Prostate gland (tissue), 2 donors: ENCODE data around the gene DLGAP1. TPM values are rescaled to one million over a fixed set of nuclear protein-coding genes. Genes with fewer than 3 reads are reported as not detected.

ENCODE experiments used
- DNase-seq: peaks from one replicate; pipeline ENCODE4 v3.0.0-alpha.2; 2019; ENCODE audit warnings: low spot score
- H3K27ac ChIP-seq, 2 donors: fragments of 200-600 bp; sonication (generic); 2 replicates each; pipeline ENCODE4 v1.5.1; 2017 to 2019
- H3K27me3 ChIP-seq: fragments of 200-600 bp; sonication (generic); replicated peaks from 2 replicates; pipeline ENCODE4 v1.5.1; 2019; ENCODE audit not compliant: insufficient read depth
- H3K36me3 ChIP-seq, 2 donors: fragments of 200-600 bp; sonication (generic); 1 replicate in 1 of 2; 2 replicates in 1 of 2; pipeline versions ENCODE4 v1.5.1 to v1.8.1; 2017 to 2019
- H3K4me1 ChIP-seq: fragments of 200-600 bp; sonication (generic); replicated peaks from 2 replicates; pipeline ENCODE4 v1.5.1; 2019
- H3K4me3 ChIP-seq, 2 donors: fragments of 200-600 bp; sonication (generic); 2 replicates each; pipeline ENCODE4 v1.5.1; 2017 to 2019
- H3K9me3 ChIP-seq: fragments of 200-600 bp; sonication (generic); 2 replicates; pipeline ENCODE4 v1.5.1; 2017
- POLR2A ChIP-seq: fragments of 450-650 bp; IDR thresholded peaks from one replicate; pipeline ENCODE4 v1.6.1; 2016; ENCODE audit warnings: antibody characterized with exemption, mild to moderate bottlenecking
- POLR2AphosphoS5 ChIP-seq: sonication (generic); formaldehyde crosslinking; IDR thresholded peaks from one replicate; pipeline ENCODE4 v1.6.1; 2017; ENCODE audit warnings: antibody characterized with exemption
- WGBS: methylation state at CpG from one replicate; pipeline ENCODE4 v1.1.5; 2018; 5-methylcytosine and 5-hydroxymethylcytosine counted together
- intact Hi-C: fragments of 100-400 bp; cut with DNase I; formaldehyde crosslinking; loops from one replicate; pipeline ENCODE4 v1.14.2; 2022
- total RNA-seq, 2 donors: library from RNA; depleted of rRNA; stranded (reverse); fragments of >200 nt; gene quantifications; one replicate each; pipeline ENCODE4 v1.1.0, GENCODE V29; 2016
- TF ChIP-seq, protein P1 (sequence below), 4 experiments: fragments of 200-600 bp in 2 of 4; fragments of 450-650 bp in 2 of 4; sonication (generic) in 2 of 4; IDR thresholded peaks; 1 replicate in 3 of 4; 2 replicates in 1 of 4; pipeline ENCODE4 v1.5.1; 2016 to 2019; ENCODE audit warnings: antibody characterized with exemption in 4 of 4, mild to moderate bottlenecking in 2 of 4, moderate library complexity in 2 of 4

Gene DLGAP1
- total RNA-seq, 2 donors from 2014 or later = 42.2 to 66.7 TPM

DNA sequence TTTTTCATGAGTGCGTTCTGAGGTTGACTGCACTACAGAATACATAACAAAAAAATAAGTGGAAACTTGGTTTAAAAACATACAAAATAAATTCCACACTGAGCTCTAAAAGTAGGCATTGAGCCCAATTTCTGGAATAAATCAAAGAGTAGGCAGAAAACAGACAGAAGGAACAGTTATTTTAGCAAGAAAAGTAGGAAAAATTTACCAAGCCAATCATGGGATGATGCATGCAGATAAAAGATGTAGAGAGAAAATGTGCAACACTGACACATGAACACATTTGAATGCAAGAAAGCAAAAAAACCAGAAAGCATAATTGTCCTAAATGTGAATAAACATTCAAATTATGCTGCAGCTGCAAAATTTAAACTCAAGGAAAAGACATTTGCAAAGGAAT, 308.3 kb downstream of the DLGAP1 start:
- WGBS = 92% methylated on average over 1 of the region's 1 CpG
- no peak for DNase-seq
- Histone ChIP-seq H3K27me3 (no peaks in the 10 kb centered on the region), H3K36me3 (no peaks in the 10 kb centered on the region), H3K27ac (no peak overlapping the region), H3K4me3 (no peak overlapping the region), H3K4me1 (no peaks in the 10 kb centered on the region), H3K9me3 (no peaks in the 10 kb centered on the region)
- intact Hi-C loops = no loop called here
- TF ChIP-seq POLR2A (no peak), POLR2AphosphoS5 (no peak)
- TF ChIP-seq, protein P1, sequence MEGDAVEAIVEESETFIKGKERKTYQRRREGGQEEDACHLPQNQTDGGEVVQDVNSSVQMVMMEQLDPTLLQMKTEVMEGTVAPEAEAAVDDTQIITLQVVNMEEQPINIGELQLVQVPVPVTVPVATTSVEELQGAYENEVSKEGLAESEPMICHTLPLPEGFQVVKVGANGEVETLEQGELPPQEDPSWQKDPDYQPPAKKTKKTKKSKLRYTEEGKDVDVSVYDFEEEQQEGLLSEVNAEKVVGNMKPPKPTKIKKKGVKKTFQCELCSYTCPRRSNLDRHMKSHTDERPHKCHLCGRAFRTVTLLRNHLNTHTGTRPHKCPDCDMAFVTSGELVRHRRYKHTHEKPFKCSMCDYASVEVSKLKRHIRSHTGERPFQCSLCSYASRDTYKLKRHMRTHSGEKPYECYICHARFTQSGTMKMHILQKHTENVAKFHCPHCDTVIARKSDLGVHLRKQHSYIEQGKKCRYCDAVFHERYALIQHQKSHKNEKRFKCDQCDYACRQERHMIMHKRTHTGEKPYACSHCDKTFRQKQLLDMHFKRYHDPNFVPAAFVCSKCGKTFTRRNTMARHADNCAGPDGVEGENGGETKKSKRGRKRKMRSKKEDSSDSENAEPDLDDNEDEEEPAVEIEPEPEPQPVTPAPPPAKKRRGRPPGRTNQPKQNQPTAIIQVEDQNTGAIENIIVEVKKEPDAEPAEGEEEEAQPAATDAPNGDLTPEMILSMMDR (IDR thresholded peaks at IDR 0.05) = no peak

DNA sequence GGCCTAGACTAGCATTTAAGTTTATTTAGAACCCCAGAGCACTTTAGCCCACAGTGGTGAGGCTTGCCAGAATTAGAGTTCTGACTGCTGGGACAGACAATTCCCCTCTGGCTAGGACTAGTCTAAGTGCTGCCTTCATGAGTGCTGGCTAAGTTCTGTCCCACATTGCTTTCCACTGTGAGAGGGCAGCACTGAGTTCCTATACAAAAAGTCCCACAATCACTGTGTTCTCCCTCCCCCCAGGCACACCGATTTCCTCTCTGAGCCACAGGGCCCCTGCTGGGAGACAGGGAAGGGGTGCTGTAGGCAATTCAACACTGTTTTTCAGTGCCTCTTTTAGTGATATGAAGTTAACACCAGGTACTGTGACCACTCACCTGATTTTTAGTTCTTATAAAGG, 310.9 kb downstream of the DLGAP1 start:
- no peak overlapping the region for H3K27ac ChIP-seq
- whole genome bisulfite sequencing = 38% methylated on average over 1 of the region's 1 CpG
- TF ChIP-seq, protein P1 (IDR thresholded peaks at IDR 0.05) = no peak
- no peak for TF ChIP-seq POLR2A
- TF ChIP-seq POLR2AphosphoS5 = no peak
- no peaks in the 10 kb centered on the region for H3K9me3 ChIP-seq
- no peaks in the 10 kb centered on the region for H3K36me3 ChIP-seq
- intact Hi-C loops = no loop called here
- H3K4me3 ChIP-seq = no peak overlapping the region
- DNase-seq = no peak
- no peaks in the 10 kb centered on the region for H3K4me1 ChIP-seq
- H3K27me3 ChIP-seq = no peaks in the 10 kb centered on the region

DNA sequence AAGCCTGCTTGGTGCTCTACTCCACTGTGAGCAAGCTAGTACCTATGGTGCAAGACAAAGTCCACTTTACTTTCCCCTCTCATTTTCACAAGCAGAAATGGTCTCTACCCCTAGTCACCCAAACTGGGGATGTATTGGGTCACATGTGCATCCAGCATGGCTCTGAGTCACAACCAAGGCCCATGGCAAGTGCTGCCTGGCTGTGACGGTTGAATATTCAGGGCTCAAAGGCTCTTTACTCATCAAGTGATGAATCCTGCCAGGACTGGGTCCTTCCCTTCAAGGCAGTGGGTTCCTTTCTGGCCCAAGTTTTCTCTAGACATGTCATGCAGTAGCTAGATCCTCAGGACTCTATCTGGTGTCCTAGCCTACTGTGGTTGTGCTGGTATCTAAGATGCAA, 311.5 kb downstream of the DLGAP1 start:
- intact Hi-C loops = no loop called here

DNA sequence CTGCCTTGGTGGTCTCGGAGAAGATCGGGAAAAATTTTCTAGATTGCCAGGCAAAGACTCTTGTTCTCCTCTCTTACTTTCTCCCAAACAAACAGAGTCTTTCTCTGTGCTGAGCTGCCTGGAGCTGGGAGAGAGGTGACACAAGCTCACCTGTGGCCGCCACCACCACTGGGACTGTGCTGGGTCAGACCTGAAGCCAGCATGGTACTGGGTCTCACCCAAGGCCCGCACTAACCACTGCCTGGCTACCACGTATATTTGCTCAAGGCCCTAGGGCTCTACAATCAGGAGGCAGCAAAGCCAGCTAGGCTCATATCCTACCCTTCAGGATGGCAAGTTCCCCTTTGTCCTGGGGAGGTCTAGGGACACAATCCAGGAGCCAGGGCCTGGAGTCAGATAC, 312.2 kb downstream of the DLGAP1 start:
- Histone ChIP-seq H3K4me3 (no peak overlapping the region), H3K9me3 (no peaks in the 10 kb centered on the region), H3K27me3 (no peaks in the 10 kb centered on the region), H3K36me3 (no peaks in the 10 kb centered on the region), H3K27ac (no peak overlapping the region), H3K4me1 (no peaks in the 10 kb centered on the region)
- TF ChIP-seq, protein P1 (IDR thresholded peaks at IDR 0.05) = no peak
- TF ChIP-seq POLR2A (no peak), POLR2AphosphoS5 (no peak)
- no peak for DNase-seq
- 98% methylated on average over 5 of the region's 5 CpGs for WGBS
- intact Hi-C loops = no loop called here

More for the DNA sequence above, 311.5 kb downstream of the DLGAP1 start:
- DNase-seq = no peak
- Histone ChIP-seq H3K9me3 (no peaks in the 10 kb centered on the region), H3K4me3 (no peak overlapping the region), H3K4me1 (no peaks in the 10 kb centered on the region), H3K27ac (no peak overlapping the region), H3K27me3 (no peaks in the 10 kb centered on the region), H3K36me3 (no peaks in the 10 kb centered on the region)
- 100% methylated on average over 1 of the region's 1 CpG for WGBS
- TF ChIP-seq POLR2A (no peak), POLR2AphosphoS5 (no peak)
- TF ChIP-seq, protein P1 (IDR thresholded peaks at IDR 0.05) = no peak

DNA sequence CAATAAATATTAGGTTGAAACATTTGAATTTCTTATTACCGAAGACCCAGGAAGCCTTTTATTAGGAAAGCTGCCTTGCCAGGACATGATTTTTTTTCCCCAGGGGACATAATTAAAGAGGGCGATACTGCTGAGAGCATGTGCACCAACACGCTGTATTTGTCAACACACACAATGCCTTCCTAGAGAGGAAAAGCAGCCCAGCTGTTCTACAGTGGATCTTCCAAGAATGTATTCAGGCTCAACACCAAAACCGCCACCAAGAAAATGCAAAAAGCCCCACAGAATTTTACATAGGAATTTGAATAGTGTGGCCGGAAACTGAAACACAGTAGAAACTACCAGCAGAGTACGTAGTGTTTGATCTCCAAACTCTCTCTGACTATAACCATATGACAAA, 320.4 kb downstream of the DLGAP1 start:
- Histone ChIP-seq H3K36me3 (no peaks in the 10 kb centered on the region), H3K9me3 (no peaks in the 10 kb centered on the region), H3K27me3 (no peaks in the 10 kb centered on the region), H3K27ac (peak overlapping the region; percentile 13 to 82), H3K4me1 (no peaks in the 10 kb centered on the region), H3K4me3 (no peak overlapping the region)
- intact Hi-C loops = no loop called here
- 35% methylated on average over 6 of the region's 6 CpGs for WGBS
- DNase-seq = no peak
- TF ChIP-seq, protein P1 (IDR thresholded peaks at IDR 0.05) = no peak
- TF ChIP-seq POLR2A (no peak), POLR2AphosphoS5 (no peak)
